ENCODE results near the gene ABCA12.

The ABCA12 gene

GRCh38 chr2:215136669-215137328 lies 1.6 kb downstream of the ABCA12 start:
- no peak for DNase-seq

DNA sequence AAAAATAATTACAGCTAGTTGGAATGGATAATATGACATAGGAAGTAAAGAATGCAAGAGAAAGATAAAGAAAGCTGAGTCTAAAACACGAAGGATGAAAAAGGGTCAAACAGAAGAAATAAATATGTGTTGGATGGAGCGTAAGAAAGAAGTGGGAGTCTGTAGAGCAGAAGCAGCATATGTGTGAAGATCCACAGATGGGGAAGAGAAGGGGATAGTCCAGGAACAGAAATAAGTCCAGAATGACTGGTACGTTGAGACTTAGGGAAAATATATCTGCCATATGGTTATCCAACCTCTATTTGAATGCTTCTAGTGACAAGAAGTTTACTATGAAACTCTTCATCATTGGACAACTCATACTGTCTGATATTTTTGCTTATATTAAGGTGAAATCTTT lies 18.0 kb downstream of the ABCA12 start:
- DNase-seq = no peak

- DNase-seq = no peak
Measured at GRCh38 chr2:215119847-215120246, 18.6 kb downstream of the ABCA12 start.

- no peak for DNase-seq
Measured at GRCh38 chr2:215110918-215111317, 27.5 kb downstream of the ABCA12 start.

GRCh38 chr2:215107216-215108056 lies 31.0 kb downstream of the ABCA12 start:
- no peak for DNase-seq

- no peak for DNase-seq
Measured at GRCh38 chr2:215105607-215106354, 32.6 kb downstream of the ABCA12 start.

DNA sequence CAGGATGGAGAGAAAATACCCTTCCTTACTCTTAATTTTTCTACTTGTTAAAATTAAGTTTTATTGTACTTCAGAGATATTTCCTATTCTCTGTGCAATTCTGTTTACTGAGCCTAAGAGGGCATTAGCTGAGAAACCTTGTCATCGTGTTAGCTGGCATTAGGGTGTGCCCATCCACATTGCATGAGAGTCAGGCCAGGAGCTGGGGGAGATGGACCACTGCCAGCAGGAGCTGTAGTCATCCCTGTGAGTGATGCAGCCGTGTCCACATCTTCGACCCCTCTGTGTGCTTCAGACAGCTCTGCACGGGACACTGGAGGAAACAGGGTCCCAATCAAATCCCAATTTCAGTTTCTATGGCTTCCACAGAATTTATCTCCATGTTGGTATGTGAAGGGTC lies 34.2 kb downstream of the ABCA12 start:
- DNase-seq = no peak

- no peak for DNase-seq
Measured at GRCh38 chr2:215098875-215099274, 39.6 kb downstream of the ABCA12 start.

- no peak for DNase-seq
Measured at GRCh38 chr2:215084080-215084479, 54.3 kb downstream of the ABCA12 start.

GRCh38 chr2:215083146-215083545 lies 55.3 kb downstream of the ABCA12 start:
- DNase-seq = no peak

DNA sequence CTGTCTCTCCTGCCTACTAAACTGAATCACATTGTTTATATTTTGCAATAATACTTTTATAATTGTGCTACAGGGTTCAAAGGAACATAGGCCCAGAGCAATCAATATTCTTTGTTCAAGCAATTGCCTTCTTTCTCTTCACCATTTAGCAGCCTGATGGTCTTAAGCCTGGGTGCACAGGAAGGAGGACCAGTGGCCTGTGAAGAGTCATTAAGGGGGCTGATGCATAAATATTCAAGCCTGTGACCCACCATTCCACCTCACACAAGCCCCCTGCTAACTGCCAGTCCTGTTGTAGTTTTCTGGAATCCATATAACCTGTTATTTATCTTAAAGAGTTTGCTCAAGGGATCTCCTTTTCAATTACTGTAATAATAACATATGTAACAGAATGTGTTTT lies 56.0 kb downstream of the ABCA12 start:
- no peak for DNase-seq

GRCh38 chr2:215080545-215080944 lies 57.9 kb downstream of the ABCA12 start:
- DNase-seq = no peak

DNA sequence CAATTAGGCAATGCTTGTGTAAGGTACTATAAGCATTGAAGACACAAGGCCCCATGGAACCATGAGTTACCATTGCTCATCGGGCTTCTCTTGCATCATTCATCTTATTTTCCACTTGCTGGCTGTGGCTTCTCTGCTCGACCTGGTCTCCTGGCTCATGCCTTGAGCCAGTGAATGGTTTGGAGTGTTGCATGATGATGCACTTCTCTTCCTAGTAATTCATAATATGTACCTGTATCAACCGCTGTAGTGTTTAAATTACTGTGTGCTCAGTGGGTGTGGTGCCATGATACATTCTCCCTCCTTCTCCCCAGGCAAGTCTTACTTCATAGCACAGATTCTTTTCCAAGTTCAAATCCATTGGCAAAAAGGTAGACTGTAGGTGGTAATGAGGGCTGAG lies 66.8 kb downstream of the ABCA12 start:
- no peak for DNase-seq

DNA sequence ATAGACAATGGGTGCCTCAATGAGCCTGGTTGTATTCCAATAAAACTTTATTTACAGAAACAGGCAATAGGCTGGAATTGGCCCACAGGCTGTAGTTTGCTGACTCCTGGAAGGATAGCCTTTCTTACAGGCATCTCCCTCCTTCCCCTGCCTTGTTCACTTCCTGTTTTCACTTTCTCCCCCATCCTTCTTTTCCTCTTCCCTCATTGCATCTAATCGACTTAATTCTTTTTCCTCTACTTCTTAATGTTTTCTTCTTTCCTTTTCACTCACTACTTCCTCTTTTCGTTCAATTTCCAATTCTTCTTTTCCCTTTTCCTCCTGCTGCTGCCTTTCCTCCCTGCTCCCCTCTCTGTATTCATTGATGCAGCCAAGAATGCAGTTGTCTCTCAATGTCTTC lies 70.0 kb downstream of the ABCA12 start:
- no peak for DNase-seq

- no peak for DNase-seq
Measured at GRCh38 chr2:215066124-215066523, 72.3 kb downstream of the ABCA12 start.

DNA sequence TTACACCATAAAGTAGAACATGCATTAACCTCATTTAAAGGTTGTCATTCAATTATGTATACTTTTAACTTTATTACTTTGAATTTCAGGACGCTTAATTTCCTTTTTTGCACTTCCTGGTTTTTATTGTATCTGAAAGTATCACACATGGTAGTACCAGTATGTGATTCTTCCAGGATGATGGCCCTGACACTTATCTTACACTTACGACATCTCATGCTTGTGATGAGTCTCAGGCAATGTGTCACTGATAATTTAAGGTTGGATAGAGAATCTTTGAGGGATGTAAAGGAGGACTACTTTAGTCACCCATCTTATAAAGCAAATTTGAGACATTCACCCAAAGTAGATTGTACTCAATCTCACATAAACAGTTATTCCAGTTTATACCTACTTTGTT lies 74.9 kb downstream of the ABCA12 start:
- no peak for DNase-seq

DNA sequence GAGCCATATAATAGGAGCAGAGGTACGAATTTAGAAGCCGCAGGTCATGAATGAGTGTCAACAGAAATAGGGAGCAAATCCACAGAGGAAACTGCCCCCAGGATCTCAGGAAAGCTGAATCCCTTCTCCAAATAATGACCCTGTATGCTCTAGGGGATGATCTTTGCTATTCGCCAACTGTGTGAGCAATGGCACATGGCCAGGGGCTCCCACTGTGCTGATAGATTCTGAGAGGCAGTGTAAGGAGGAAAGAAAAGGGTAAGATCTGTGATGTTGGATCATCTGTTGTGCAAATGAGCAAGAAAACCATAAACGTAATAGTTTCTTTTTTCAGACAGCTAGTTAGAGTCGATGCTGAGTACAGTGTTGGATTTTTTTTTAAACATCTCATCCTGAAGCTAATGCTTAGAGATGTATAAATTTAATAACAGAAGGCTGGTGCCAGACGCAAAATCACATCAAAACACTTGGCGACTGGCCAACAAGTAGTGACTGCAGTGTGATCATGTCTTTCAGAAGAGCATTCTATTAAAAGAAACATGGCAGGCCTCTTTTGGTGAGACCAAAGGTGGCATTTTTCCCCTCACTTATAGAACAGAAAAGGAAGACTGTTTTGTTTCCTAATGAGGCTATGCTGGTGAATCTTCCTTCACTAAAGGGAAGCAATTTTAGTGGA lies 77.4 kb downstream of the ABCA12 start:
- no peak for DNase-seq

- no peak for DNase-seq
Measured at GRCh38 chr2:215059724-215060123, 78.7 kb downstream of the ABCA12 start.

GRCh38 chr2:215055891-215056290 lies 82.5 kb downstream of the ABCA12 start:
- DNase-seq = no peak

DNA sequence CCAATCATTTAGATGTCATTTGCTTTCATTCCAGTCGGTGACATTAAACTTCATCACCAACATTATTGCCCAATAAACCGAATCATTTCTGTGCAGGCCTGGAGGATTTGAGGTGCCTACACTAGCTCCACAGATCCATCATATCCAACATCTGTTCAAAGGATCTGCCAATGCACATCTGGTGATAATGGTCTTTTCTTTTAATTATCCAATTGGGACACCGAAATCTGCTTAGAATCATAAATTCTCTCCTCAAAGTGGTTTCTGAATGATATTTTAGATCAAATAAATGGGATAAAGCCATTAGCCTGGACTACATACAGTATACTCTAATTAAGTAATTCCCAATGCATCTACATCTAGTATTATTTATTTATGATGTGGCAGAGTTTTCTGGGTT lies 85.6 kb downstream of the ABCA12 start:
- no peak for DNase-seq

DNA sequence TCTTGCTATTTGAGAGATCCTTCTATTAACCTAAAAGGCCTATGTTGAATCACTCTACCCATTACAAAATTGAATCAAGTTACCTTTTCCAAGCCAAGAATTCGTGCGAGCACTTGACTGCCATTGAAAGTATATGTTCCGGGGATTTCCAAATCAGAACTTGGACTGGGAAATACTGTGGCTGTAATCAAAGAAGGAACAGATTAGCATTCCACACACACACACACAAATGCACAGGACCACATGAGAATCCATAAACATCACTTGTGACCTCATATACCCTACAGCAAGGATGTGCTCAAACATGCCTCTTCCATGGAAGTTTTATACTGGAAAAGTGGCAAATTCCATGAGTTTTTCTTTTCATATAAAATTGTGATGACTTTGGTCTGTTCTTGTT lies 86.0 kb downstream of the ABCA12 start:
- no peak for DNase-seq

DNA sequence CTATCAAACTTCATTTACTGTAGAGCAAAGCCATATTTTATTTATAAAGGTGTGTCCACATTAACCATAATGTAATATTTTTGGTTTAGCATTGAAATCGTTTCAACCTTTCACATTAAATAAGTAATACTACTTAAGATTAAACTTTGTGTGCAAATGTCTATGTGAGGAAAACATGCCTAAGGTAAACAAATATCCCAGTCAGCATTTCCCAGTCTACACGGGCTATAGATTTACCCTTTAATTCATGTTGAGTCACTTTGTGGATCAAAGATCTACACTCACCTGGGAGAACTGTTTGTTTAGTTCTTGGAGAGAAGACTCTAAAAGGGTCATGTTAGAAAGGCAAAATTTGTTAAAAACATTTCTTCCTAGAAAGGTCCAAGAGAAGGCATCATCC lies 89.1 kb downstream of the ABCA12 start:
- no peak for DNase-seq

DNA sequence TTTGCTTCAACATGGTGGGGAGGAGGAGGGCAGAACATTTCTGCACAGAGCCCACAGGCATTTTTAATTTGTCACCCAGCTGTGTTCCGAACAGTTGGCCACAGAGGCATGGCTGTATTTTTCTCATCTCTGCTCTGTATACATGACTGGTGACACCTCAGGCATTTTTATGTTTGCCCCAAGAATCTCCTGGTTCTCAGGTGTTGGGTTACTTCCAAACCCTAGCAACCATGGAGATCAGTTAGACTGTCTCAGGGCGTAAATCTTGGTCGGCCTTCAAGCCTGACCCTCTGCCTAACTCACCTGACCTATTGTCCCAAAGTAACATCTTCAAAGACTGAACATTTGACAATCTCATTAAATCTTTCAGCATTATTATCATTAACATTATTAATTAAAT lies 100.0 kb downstream of the ABCA12 start:
- DNase-seq = no peak

All from activated CD4-positive, alpha-beta T cell treated with anti-CD3 and anti-CD28 coated beads for 4 hours (primary cell).